Vagina (tissue), 2 donors: ENCODE results near the gene PSEN1. TPM values are rescaled to one million over a fixed set of nuclear protein-coding genes. Genes with fewer than 3 reads are reported as not detected.
A peak's percentile ranks its signal among the peaks of the same experiment; 100 is the strongest.
"Not testable (repeated sequence)": the region's sequence is repeated elsewhere in the genome, so short reads cannot be mapped to it uniquely, and the experiment has no call there.

ENCODE experiments used
- DNase-seq, 2 donors: peaks; one replicate each; pipeline ENCODE4 v3.0.0-alpha.2; 2017; ENCODE audit errors: extremely low spot score in 2 of 2
- H3K27ac ChIP-seq: fragments of 200-600 bp; sonication (generic); one replicate; pipeline ENCODE4 v1.5.1; 2019
- H3K27me3 ChIP-seq: fragments of 200-600 bp; sonication (generic); one replicate; pipeline ENCODE4 v1.5.1; 2019
- H3K36me3 ChIP-seq, 2 donors: fragments of 200-600 bp; sonication (generic); one replicate each; pipeline ENCODE4 v1.5.1; 2017 to 2019
- H3K4me1 ChIP-seq: fragments of 200-600 bp; sonication (generic); one replicate; pipeline ENCODE4 v1.5.1; 2019
- H3K4me3 ChIP-seq, 2 donors: fragments of 200-600 bp; sonication (generic); 1 replicate in 1 of 2; 2 replicates in 1 of 2; pipeline ENCODE4 v1.5.1; 2016 to 2019
- H3K9me3 ChIP-seq: fragments of 200-600 bp; sonication (generic); one replicate; pipeline ENCODE4 v1.5.1; 2019
- POLR2A ChIP-seq, 2 donors: fragments of 450-650 bp; IDR thresholded peaks; one replicate each; pipeline ENCODE4 v1.6.1; 2017; ENCODE audit warnings: antibody characterized with exemption in 2 of 2, mild to moderate bottlenecking in 2 of 2, moderate library complexity in 2 of 2
- POLR2AphosphoS5 ChIP-seq, 2 donors: sonication (generic); formaldehyde crosslinking; IDR thresholded peaks; one replicate each; pipeline ENCODE4 v1.9.0; 2017; ENCODE audit warnings: antibody characterized with exemption in 2 of 2, mild to moderate bottlenecking in 2 of 2, low read depth in 1 of 2; ENCODE audit not compliant: insufficient read depth in 1 of 2
- intact Hi-C: fragments of 100-400 bp; cut with DNase I; formaldehyde crosslinking; loops from one replicate; pipeline ENCODE4 v1.15.1; 2023
- total RNA-seq: library from RNA; depleted of rRNA; stranded (reverse); fragments of >200 nt; gene quantifications from one replicate; pipeline ENCODE4 v1.2.3, GENCODE V29; 2016
- TF ChIP-seq, protein P1 (sequence below), 3 experiments: fragments of 450-650 bp in 2 of 3; fragments of 200-600 bp in 1 of 3; sonication (generic) in 1 of 3; IDR thresholded peaks; one replicate each; pipeline ENCODE4 v1.5.1; 2017 to 2019; ENCODE audit warnings: antibody characterized with exemption in 3 of 3, mild to moderate bottlenecking in 2 of 3, moderate library complexity in 2 of 3

PSEN1 gene
- total RNA-seq, 1 donor from 2014 or later: 47.1 TPM

DNA sequence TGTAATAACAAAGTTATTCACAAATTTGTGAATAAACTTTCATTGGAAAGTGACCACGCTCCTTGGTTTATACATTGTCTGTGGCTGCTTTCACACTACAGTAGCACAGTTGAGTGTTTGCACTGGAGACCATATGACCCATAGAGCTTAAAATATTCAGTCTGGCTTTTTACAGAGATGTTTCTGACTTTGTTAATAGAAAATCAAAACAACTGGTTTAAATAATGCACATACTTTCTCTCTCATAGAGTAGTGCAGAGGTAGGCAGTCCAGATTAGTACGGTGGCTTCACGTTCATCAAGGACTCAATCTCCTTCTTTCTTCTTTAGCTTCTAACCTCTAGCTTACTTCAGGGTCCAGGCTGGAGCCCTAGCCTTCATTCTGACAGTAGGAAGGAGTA lies 36.2 kb downstream of the PSEN1 start:
- Histone ChIP-seq H3K36me3 (peaks cover 0 to 45% of the 10 kb centered on the region in 2 donors), H3K4me3 (no peak overlapping the region), H3K4me1 (no peaks in the 10 kb centered on the region), H3K27ac (no peak overlapping the region), H3K27me3 (no peaks in the 10 kb centered on the region), H3K9me3 (no peaks in the 10 kb centered on the region)
- TF ChIP-seq POLR2A (IDR thresholded peaks at IDR 0.05): no peak
- TF ChIP-seq, protein P1, sequence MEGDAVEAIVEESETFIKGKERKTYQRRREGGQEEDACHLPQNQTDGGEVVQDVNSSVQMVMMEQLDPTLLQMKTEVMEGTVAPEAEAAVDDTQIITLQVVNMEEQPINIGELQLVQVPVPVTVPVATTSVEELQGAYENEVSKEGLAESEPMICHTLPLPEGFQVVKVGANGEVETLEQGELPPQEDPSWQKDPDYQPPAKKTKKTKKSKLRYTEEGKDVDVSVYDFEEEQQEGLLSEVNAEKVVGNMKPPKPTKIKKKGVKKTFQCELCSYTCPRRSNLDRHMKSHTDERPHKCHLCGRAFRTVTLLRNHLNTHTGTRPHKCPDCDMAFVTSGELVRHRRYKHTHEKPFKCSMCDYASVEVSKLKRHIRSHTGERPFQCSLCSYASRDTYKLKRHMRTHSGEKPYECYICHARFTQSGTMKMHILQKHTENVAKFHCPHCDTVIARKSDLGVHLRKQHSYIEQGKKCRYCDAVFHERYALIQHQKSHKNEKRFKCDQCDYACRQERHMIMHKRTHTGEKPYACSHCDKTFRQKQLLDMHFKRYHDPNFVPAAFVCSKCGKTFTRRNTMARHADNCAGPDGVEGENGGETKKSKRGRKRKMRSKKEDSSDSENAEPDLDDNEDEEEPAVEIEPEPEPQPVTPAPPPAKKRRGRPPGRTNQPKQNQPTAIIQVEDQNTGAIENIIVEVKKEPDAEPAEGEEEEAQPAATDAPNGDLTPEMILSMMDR (IDR thresholded peaks at IDR 0.05): no peak
- TF ChIP-seq POLR2AphosphoS5 (IDR thresholded peaks at IDR 0.05; ENCODE audit: insufficient read depth in 1 of 2, low read depth in 1 of 2): no peak
- peak in 1 of 2 donors; percentile 8 for DNase-seq
- intact Hi-C loops: loop anchor here (5.0 to 10.0 kb wide), 2 partner anchors 112 to 300 kb away; no protein-coding TSS in a partner anchor

DNA sequence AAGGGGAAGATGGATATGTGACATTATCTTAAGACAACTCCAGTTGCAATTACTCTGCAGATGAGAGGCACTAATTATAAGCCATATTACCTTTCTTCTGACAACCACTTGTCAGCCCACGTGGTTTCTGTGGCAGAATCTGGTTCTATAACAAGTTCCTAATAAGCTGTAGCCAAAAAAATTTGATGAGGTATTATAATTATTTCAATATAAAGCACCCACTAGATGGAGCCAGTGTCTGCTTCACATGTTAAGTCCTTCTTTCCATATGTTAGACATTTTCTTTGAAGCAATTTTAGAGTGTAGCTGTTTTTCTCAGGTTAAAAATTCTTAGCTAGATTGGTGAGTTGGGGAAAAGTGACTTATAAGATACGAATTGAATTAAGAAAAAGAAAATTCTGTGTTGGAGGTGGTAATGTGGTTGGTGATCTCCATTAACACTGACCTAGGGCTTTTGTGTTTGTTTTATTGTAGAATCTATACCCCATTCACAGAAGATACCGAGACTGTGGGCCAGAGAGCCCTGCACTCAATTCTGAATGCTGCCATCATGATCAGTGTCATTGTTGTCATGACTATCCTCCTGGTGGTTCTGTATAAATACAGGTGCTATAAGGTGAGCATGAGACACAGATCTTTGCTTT lies 36.9 kb downstream of the PSEN1 start:
- DNase-seq: peak in 1 of 2 donors; percentile 8
- Histone ChIP-seq H3K4me1 (no peaks in the 10 kb centered on the region), H3K36me3 (peaks cover 0 to 45% of the 10 kb centered on the region in 2 donors), H3K27ac (no peak overlapping the region), H3K4me3 (no peak overlapping the region), H3K9me3 (no peaks in the 10 kb centered on the region), H3K27me3 (no peaks in the 10 kb centered on the region)
- intact Hi-C loops: loop anchor here (5.0 to 10.0 kb wide), 2 partner anchors 112 to 299 kb away; no protein-coding TSS in a partner anchor
- TF ChIP-seq, protein P1 (IDR thresholded peaks at IDR 0.05): peak in 2 of 3 experiments; percentile 20 to 26
- TF ChIP-seq POLR2AphosphoS5 (IDR thresholded peaks at IDR 0.05; ENCODE audit: insufficient read depth in 1 of 2, low read depth in 1 of 2) (no peak), POLR2A (IDR thresholded peaks at IDR 0.05) (no peak)

DNA sequence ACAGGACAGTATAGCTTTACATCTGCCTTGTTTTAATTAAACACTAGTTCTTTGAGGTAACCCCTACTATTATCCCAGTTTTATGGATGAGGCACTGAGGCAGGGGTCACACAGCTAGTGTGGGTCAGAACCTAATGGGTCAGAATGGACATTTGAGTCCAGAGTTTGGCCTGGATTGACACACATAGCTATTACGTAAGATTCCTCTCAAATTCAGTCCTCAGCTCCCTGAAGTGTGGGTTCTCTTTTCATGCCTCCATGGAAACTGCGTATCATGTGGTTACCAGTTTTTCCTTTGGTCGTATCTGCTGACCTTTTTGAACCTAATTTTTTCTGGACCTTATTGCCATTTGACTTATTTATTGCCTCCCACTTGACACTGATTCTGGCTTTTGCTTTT lies 40.4 kb downstream of the PSEN1 start:
- intact Hi-C loops: loop anchor here (10.0 kb wide), 1 partner anchor 108 kb away; no protein-coding TSS in a partner anchor
- Histone ChIP-seq H3K4me1 (peaks cover 24% of the 10 kb centered on the region), H3K4me3 (no peak overlapping the region), H3K27ac (no peak overlapping the region), H3K36me3 (peaks cover 0 to 31% of the 10 kb centered on the region in 2 donors), H3K9me3 (no peaks in the 10 kb centered on the region), H3K27me3 (no peaks in the 10 kb centered on the region)
- no peak for DNase-seq
- TF ChIP-seq POLR2AphosphoS5 (IDR thresholded peaks at IDR 0.05; ENCODE audit: insufficient read depth in 1 of 2, low read depth in 1 of 2) (no peak), POLR2A (IDR thresholded peaks at IDR 0.05) (no peak)
- TF ChIP-seq, protein P1 (IDR thresholded peaks at IDR 0.05): no peak

DNA sequence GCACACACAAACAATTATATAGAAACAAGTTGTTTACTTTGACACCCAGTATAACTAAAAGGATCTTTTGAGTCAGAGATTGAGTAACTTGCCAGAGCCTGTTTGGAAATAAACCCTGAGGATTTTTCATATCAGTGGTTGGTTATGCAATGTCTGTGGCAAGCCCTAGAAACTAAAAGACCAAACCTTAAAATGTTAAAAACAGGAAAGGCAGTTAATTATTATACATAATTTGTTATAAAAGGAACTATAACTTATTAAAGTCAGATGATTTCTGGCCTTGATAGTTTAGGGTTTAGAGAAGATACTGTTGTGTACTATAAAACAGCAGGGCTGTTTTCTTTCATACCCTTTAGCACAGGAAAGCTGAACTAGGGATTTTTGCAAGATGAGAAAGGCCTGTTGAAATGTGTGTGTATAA lies 44.1 kb downstream of the PSEN1 start:
- intact Hi-C loops: no loop called here
- no peak for TF ChIP-seq POLR2A (IDR thresholded peaks at IDR 0.05)
- TF ChIP-seq POLR2AphosphoS5 (IDR thresholded peaks at IDR 0.05; ENCODE audit: insufficient read depth in 1 of 2, low read depth in 1 of 2): peak; percentile 22 to 96
- TF ChIP-seq, protein P1 (IDR thresholded peaks at IDR 0.05): no peak
- no peak for DNase-seq
- H3K4me1 ChIP-seq: peaks cover 24% of the 10 kb centered on the region
- H3K9me3 ChIP-seq: no peaks in the 10 kb centered on the region
- H3K27me3 ChIP-seq: no peaks in the 10 kb centered on the region
- no peaks in the 10 kb centered on the region for H3K36me3 ChIP-seq
- peak overlapping the region; percentile 65 for H3K27ac ChIP-seq
- no peak overlapping the region for H3K4me3 ChIP-seq

DNA sequence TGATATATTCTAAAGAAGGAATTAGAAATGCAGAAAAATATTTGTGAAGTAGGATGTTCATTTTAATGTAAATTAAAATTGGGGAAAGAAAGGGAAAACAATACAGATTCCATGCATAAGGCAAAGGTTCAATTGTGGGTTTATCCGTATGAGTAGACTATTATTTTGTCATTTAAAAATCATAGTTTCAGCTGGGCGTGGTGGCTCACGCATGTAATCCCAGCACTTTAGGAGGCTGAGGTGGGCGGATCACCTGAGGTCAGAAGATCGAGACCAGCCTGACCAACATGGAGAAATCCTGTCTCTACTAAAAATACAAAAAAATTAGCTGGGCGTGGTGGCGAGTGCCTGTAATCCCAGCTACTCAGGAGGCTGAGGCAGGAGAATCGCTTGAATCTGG lies 44.7 kb downstream of the PSEN1 start:
- H3K36me3 ChIP-seq, H3K27me3 ChIP-seq, H3K9me3 ChIP-seq, intact Hi-C loops, DNase-seq, H3K4me3 ChIP-seq: not testable (repeated sequence)
- H3K4me1 ChIP-seq: peaks cover 24% of the 10 kb centered on the region
- H3K27ac ChIP-seq: peak overlapping the region; percentile 50
